ENCODE results near the gene GNB2.
"Not testable (repeated sequence)": the region's sequence is repeated elsewhere in the genome, so short reads cannot be mapped to it uniquely, and the experiment has no call there.

Gene GNB2

GRCh38 chr7:100673302-100673941 is at the start of gene GNB2:
GNB2 (plus strand) TSS chr7:100673740; CDS start chr7:100676266, 2,526 bp downstream.
- DNase-seq: peak; percentile 79

DNA sequence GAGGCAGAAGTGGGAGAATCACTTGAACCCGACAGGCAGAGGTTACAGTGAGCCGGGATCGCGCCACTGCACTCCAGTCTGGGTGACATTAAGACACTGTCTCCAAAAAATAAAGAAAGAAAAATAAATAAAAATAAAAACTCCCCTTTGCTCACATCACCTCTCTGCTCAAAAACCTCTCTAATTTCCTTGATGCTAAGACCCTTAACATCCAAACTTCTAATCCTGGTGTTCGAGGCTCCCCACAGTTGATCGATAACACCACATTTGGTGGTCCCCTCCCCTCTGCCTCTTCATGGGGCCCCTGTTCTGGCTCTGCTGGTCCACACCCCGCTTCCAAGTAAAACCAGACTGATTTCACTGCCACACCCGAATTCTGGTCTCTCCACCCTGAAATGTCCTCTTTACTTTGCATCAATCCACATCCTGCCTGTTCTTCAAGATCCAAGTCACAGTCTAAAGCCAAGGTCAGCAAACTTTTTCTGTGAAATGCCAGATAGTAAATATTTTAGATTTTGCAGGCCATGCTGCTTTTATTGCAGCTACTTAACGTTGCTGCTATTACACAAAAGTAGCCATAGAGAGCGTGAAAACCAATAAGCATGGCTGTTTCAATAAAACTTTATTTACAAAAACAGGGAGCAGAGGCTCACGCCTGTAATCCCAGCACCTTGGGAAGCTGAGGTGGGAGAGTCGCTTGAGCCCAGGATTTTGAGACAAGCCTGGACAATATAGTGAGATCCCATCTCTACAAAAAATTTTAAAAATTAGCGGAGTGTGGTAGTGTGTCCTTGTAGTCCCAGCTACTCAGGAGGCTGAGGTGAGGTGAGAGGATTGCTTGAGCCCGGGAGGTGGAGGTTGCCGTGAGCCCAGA is 49.4 kb upstream of the GNB2 start:
- DNase-seq: no peak

GRCh38 chr7:100626055-100626454 is 47.5 kb upstream of the GNB2 start:
- DNase-seq: no peak

- peak; percentile 9 for DNase-seq
These were observed 46.9 kb upstream of the GNB2 start for GRCh38 chr7:100626530-100627237.

DNA sequence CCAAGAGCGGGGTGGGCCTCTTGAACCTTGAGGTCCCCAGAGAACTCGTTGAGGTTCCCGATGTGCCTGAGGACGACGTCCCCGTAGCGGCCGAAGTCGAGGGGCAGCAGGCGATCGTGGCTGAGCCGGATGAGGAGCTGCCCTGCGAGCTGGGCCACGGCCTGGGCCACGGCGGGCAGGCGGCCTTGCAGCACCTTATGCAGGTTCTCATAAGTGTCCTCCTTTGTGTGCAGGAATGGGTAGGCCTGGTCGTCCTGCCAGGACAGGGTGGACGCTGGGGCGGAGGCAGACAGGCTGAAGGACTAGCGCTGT is 46.3 kb upstream of the GNB2 start:
- no peak for DNase-seq

DNA sequence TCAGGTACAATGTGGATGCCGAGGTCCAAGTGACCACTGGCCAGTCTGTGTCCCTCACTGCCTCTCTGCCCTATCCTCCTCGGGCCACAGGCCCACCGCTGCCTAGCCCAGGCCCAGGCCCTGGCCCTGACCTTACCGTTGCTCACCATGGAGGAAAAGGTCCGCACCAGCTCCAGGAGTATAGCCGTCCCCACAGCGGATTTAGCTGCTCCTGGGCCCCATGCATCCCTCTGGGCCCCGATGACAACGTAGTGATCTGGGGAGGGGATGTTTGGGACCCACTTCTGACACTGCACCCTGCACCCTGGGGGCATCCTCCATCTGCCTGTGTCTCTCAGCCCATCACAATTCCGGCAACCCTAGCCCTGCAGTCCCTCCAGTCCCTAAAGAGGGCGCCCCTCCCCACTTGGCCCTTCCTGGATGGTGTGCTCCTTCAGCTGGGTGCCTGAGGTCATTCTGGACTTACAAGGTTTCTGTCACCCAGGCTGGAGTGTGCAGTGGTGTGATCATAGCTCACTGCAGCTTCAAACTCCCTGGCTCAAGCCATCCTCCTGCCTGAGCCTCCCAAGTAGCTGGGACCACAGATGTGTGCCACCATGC is 44.3 kb upstream of the GNB2 start:
- no peak for DNase-seq

GRCh38 chr7:100630066-100630465 is 43.5 kb upstream of the GNB2 start:
- no peak for DNase-seq

- no peak for DNase-seq
These were observed 40.4 kb upstream of the GNB2 start for GRCh38 chr7:100632951-100633717.

DNA sequence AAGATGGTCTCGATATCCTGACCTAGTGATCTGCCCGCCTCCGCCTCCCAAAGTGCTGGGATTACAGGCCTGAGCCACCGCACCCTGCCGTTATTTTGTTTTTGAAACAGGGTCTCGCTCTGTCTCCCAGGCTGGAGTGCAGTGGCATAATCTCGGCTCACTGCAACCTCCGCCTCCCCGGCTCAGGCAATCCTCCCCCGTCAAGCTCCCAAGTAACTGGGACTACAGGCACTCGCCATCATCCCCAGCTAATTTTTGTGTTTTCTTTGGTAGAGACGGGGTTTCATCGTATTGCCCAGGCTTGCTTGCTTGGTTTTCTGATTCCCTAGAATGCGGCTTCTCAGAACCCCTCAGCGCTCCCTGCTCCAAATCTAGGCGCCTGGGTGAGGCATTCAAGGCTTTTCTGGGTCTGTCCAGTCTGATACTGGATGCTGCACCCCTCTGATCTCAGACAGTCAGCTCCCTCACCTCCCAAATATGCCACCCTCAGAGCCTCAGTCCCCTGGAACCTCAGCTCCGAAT is 33.5 kb upstream of the GNB2 start:
- DNase-seq: no peak

DNA sequence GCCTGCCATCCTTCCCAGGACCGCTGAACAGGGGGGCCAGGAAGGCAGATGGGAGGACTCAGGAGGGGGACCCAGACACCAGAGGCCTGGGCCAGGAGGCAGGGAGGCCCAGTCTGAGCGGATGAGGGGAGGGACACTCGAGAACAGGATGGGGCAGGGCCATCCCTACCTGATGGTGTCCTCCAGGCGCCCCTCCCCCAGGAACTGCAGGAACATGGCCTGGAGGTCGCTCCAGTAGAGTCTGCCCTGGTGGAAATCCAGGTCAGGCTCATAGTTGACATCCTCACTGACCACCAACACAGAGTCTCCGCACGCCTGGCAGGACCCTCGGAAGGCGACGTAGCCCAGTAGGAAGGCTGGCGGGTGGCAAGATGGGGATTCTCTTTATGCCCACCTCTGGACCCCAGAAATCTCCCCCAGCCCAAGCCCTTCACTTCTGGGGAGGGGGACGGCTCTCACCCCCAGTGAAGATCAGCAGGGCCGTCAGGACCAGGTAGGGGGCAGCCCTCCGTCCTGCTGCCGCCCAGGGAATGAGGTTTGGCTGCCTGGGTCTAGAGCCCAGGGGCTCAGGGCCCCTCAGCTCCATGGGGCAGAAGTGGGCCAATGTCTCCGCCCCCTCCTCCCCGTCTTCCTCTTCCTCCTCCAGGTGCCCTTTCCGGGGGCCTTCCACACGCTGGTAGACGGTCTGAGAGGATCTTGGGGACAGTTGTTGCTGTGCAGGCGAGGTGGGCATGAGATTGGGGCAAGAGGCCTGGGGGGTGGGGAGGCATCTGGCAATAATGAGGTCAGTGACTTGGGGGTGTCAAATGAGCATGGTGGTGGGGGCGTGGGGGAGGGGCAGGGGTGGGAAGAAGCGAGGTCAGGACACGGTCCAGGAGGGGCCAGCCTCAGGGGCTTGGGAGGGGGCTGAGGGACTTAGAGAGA is 32.8 kb upstream of the GNB2 start:
- no peak for DNase-seq

- DNase-seq: no peak
These were observed 32.1 kb upstream of the GNB2 start, which contains the start of gene TFR2 for GRCh38 chr7:100641463-100641859. TFR2 (minus strand) TSS chr7:100641552; CDS start chr7:100641509, 43 bp downstream.

GRCh38 chr7:100641860-100642533 is 31.5 kb upstream of the GNB2 start:
- no peak for DNase-seq

- no peak for DNase-seq
These were observed 31.0 kb upstream of the GNB2 start for GRCh38 chr7:100642534-100642907.

DNA sequence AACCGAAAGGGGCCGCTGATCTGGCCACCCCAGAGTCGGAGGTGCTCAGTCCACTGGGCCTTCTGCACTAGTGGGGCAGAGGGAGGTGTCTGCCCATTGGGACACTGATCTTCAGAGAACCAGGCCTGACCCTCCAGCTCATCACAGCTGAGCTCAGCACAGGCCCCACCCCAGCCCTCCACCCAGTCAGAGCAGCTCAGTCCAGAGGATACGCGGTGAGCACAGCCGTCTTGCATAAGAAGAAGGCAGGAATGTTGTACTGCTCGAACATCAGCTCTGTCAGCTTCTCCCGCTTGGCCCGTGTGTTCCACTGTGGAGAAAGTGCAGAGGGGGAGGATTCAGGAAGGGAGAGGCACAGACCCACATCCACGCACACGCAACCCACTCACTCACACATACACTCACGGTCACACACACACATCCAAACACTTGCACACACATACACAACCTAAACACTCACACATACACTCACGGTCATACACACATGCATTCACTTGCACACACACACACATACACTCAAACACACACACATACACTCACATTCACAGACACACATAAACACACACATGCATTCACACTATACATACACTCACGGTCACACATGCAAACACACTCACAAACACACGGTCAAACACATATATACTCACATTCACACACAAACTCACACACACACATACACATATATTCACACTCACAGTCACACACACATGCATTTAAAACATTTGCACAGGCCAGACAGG is 23.5 kb upstream of the GNB2 start:
- DNase-seq: no peak

DNA sequence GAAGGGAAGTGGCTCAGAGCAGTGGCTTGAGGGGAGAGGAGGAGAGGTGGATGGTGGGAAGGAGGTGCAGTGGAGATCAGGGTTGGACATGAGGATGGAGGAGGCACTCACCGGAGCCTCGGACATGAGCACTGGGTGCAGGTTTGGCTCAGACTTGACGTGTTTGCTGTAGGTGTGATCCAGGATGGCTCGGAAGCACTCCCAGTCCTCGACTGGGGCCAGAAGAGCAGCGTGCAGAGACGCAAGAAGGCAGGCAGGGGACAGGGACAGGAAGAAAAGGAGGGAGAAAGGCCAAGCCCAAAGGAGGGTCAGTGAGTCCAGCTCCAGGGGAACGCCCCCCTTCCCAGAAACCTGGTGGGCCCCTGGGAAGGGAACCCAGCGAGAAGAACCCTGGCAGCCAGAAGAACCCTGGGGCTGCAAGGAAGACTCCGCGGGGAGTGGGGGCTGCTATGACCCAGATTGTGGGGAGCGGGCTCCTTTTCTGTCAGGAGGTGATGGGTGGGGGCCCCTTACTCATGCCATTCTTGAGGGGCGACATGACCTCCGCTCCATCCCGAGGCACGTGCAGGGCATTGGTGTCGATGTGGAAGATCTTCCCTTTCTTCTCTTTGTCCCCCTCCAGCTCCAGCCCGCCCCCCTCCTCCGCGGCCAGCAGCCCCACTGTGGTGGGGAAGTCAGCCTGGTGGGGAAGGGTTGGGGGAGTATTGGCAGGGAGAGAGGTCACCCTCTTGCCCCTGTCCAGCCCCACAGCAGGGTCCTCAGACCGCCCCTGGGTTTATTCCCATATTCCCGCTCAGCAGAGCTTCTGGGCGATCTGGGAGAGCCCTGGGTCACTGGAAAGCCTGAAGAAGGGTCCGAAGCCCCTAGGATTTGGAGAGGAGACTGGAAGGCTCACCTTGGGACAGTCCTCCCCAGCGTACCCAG is 18.4 kb upstream of the GNB2 start:
- no peak for DNase-seq

DNA sequence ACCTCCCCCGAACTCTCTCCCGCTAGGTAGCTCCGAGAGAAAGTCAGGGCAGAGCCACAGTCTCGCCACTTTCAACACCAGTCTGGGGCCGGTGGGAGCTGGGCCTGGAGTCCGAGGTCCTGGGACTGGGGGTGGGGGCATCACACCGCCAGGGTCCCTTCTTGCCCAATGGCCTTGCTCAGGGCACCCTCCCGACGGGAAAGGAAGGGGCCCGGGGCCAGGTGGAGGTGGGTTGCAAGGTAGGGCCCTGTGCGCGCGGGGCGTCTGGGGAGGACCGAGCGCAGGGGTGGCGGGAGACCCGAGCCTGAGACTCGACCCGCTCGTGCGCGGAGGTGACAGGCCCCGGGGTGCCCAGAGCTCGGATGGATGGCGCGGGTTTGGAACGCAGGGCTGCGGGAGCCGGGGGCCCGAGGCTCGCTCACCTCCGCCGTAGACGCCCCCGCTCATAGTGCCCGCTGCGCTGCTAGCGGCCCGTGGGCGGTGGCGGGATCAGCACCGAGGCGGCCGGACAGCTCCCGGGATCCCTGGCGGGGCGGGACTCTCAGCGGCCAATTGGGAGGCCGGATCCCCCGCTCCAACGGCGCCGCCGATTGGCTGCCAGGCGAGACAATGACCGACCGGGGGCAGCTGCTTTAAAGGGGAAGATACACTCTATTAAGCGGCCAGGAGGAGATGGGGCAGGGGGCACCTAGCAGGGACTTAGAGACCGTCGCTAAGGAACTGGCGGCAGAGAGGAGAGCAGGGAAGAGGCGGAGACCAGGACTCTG is 17.4 kb upstream of the GNB2 start, which contains the start of gene ACTL6B:
ACTL6B (minus strand) TSS at position 541 of the 767 bp plus-strand sequence; CDS start at position 447, 94 bp downstream.
- DNase-seq: no peak

DNA sequence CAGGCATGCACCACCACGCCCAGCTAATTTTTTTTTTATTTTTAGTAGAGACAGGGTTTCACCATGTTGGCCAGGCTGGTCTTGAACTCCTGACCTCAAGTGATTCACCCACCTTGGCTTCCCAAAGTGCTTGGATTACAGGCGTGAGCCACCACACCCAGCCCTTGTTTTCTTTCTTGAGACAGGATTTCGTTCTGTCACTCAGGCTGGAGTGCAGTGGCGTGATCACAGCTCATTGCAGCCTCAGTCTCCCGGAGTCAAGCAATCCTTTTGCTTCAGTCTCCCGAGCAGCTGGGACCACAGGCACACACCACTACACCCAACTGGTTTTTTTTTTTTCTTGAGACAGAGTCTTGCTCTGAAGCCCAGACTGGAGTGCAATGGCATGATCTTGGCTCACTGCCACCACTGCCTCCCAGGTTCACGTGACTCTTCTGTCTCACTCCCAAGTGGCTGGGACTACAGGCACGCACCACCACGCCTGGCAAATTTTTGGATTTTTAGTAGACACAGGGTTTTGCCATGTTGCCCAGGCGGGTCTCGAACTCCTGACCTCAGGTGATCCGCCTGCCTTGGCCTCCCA is 11.3 kb upstream of the GNB2 start:
- DNase-seq: not testable (repeated sequence)

All from SIG-M5 (cell line).